ENCODE results near the gene IL17RC. TPM values are rescaled to one million over a fixed set of nuclear protein-coding genes. Genes with fewer than 3 reads are reported as not detected.

Gene IL17RC
- polyA plus RNA-seq, 2 donors: 37.0 to 52.7 TPM

- H3K4me3 ChIP-seq (ENCODE audit: low read depth in 1 of 2, low read length in 2 of 2): no peak overlapping the region
- peaks cover 0 to 29% of the 10 kb centered on the region in 2 donors for H3K36me3 ChIP-seq (ENCODE audit: control insufficient read depth in 2 of 2, insufficient read depth in 2 of 2, low read length in 1 of 2)
- H3K9me3 ChIP-seq (ENCODE audit: control insufficient read depth in 2 of 2, insufficient read depth in 1 of 2, low read depth in 1 of 2, low read length in 1 of 2): no peaks in the 10 kb centered on the region
- no peaks in the 10 kb centered on the region for H3K27me3 ChIP-seq (ENCODE audit: control insufficient read depth in 1 of 2, insufficient read depth in 2 of 2, low read length in 2 of 2)
- H3K4me1 ChIP-seq (ENCODE audit: control insufficient read depth in 2 of 2, insufficient read depth in 2 of 2, low read length in 1 of 2): peaks cover 0 to 8% of the 10 kb centered on the region in 2 donors
- 82 to 86% methylated on average over 4 of the region's 4 CpGs for WGBS, 2 donors
- no peak overlapping the region for H3K27ac ChIP-seq (ENCODE audit: low read depth in 2 of 2, low read length in 1 of 2)
Measured at GRCh38 chr3:9942164-9942563, 25.3 kb downstream of the IL17RC start.

DNA sequence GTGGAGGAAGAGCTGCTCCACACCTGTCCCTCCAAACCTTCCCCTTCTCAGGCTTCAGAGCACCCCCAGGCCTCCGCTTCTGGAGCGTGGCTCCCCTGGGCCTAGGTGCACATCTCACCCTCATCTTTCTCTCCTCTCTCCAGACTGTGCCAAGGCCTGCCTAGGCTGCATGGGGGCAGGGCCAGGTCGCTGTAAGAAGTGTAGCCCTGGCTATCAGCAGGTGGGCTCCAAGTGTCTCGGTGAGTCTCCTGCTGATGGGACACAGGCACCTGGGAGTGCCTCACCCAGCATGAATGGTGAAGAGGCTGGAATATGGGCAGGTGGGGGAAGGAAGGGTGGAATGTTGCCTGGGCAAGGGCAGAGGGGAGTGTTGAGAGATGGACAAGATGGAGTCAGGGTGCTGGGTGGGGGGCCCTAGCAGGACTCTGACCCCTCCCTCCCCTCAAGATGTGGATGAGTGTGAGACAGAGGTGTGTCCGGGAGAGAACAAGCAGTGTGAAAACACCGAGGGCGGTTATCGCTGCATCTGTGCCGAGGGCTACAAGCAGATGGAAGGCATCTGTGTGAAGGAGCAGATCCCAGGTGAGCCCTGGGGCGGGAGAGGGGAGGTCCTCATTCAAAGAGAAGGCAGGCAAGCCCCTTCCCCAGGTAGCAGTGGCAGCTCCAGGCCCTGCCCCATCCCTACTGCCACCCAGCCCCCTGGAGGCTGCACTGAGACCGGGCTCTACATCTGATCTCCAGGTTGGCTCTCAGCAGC is 26.2 kb downstream of the IL17RC start:
- 85 to 88% methylated on average over 10 to 11 of the region's 11 CpGs for WGBS, 2 donors
- no peak overlapping the region for H3K27ac ChIP-seq (ENCODE audit: low read depth in 2 of 2, low read length in 1 of 2)

DNA sequence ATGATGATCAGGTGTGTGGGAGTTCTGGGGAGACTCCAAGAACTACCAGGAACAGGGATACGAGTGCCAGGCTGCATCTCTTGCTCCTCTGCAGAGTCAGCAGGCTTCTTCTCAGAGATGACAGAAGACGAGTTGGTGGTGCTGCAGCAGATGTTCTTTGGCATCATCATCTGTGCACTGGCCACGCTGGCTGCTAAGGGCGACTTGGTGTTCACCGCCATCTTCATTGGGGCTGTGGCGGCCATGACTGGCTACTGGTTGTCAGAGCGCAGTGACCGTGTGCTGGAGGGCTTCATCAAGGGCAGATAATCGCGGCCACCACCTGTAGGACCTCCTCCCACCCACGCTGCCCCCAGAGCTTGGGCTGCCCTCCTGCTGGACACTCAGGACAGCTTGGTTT is 27.4 kb downstream of the IL17RC start:
- WGBS, 2 donors: 88 to 89% methylated on average over 11 of the region's 11 CpGs

More for the DNA sequence above, 26.2 kb downstream of the IL17RC start:
- H3K4me3 ChIP-seq (ENCODE audit: low read depth in 1 of 2, low read length in 2 of 2): no peak overlapping the region
- no peaks in the 10 kb centered on the region for H3K27me3 ChIP-seq (ENCODE audit: control insufficient read depth in 1 of 2, insufficient read depth in 2 of 2, low read length in 2 of 2)
- H3K9me3 ChIP-seq (ENCODE audit: control insufficient read depth in 2 of 2, insufficient read depth in 1 of 2, low read depth in 1 of 2, low read length in 1 of 2): no peaks in the 10 kb centered on the region
- peaks cover 0 to 21% of the 10 kb centered on the region in 2 donors for H3K36me3 ChIP-seq (ENCODE audit: control insufficient read depth in 2 of 2, insufficient read depth in 2 of 2, low read length in 1 of 2)
- peaks cover 0 to 10% of the 10 kb centered on the region in 2 donors for H3K4me1 ChIP-seq (ENCODE audit: control insufficient read depth in 2 of 2, insufficient read depth in 2 of 2, low read length in 1 of 2)

GRCh38 chr3:9945358-9945757 is 28.5 kb downstream of the IL17RC start:
- no peaks in the 10 kb centered on the region for H3K9me3 ChIP-seq (ENCODE audit: control insufficient read depth in 2 of 2, insufficient read depth in 1 of 2, low read depth in 1 of 2, low read length in 1 of 2)
- no peaks in the 10 kb centered on the region for H3K27me3 ChIP-seq (ENCODE audit: control insufficient read depth in 1 of 2, insufficient read depth in 2 of 2, low read length in 2 of 2)
- H3K36me3 ChIP-seq (ENCODE audit: control insufficient read depth in 2 of 2, insufficient read depth in 2 of 2, low read length in 1 of 2): peaks cover 0 to 23% of the 10 kb centered on the region in 2 donors
- peaks cover 0 to 10% of the 10 kb centered on the region in 2 donors for H3K4me1 ChIP-seq (ENCODE audit: control insufficient read depth in 2 of 2, insufficient read depth in 2 of 2, low read length in 1 of 2)
- H3K27ac ChIP-seq (ENCODE audit: low read depth in 2 of 2, low read length in 1 of 2): no peak overlapping the region
- no peak overlapping the region for H3K4me3 ChIP-seq (ENCODE audit: low read depth in 1 of 2, low read length in 2 of 2)
- WGBS, 2 donors: 74 to 75% methylated on average over 10 of the region's 10 CpGs

More for the DNA sequence above, 27.4 kb downstream of the IL17RC start:
- no peak overlapping the region for H3K4me3 ChIP-seq (ENCODE audit: low read depth in 1 of 2, low read length in 2 of 2)
- H3K27me3 ChIP-seq (ENCODE audit: control insufficient read depth in 1 of 2, insufficient read depth in 2 of 2, low read length in 2 of 2): no peaks in the 10 kb centered on the region
- peaks cover 0 to 10% of the 10 kb centered on the region in 2 donors for H3K4me1 ChIP-seq (ENCODE audit: control insufficient read depth in 2 of 2, insufficient read depth in 2 of 2, low read length in 1 of 2)
- no peaks in the 10 kb centered on the region for H3K9me3 ChIP-seq (ENCODE audit: control insufficient read depth in 2 of 2, insufficient read depth in 1 of 2, low read depth in 1 of 2, low read length in 1 of 2)
- peaks cover 0 to 21% of the 10 kb centered on the region in 2 donors for H3K36me3 ChIP-seq (ENCODE audit: control insufficient read depth in 2 of 2, insufficient read depth in 2 of 2, low read length in 1 of 2)
- no peak overlapping the region for H3K27ac ChIP-seq (ENCODE audit: low read depth in 2 of 2, low read length in 1 of 2)

DNA sequence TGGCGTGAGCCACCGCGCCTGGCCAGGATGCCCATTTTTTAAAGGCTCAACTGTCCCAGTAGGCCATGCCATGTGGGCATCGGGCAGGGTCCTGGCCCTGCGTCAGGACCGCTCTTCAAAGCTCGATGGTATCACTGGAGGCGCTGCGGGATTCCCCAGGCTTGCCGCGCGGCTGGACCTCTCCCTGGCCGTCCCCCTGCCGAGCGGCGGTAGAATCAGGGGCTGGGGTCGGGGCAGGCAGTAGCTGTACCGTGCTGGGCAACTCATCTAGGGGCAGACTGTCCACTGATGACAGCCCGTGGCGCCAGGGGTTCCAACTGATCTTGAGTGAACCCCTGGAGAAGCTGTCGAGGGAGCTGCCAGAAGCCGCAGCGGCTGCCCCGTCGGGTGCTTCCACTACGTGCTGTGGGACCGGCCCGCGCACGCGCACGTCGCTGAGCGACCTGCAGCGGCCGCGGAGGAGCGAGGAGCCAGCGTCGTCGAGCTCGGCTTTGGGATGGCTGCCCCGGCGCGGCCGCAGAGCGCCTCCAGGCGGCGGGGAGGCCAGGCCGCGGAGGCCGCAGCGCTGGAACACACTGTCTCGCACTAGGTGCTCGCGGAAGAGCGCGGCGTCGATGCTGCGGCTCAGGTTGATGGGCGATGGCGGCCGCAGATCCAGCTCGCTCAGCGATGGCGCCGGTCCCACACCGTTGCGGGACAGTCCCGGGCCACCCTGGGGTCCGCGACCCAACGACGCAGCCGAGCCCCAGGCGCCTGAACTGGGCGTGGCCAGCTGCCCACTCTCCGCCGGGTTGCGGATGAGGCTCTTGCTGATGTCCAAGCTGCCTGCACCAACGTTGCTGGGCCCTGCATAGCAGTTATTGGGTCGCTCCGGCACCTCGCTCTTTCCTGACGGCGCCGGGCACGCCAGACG is 29.5 kb downstream of the IL17RC start:
- Histone ChIP-seq H3K27ac (ENCODE audit: low read depth in 2 of 2, low read length in 1 of 2) (peak overlapping the region; percentile 71 to 72), H3K4me1 (ENCODE audit: control insufficient read depth in 2 of 2, insufficient read depth in 2 of 2, low read length in 1 of 2) (peaks cover 0 to 10% of the 10 kb centered on the region in 2 donors), H3K4me3 (ENCODE audit: low read depth in 1 of 2, low read length in 2 of 2) (peak overlapping the region; percentile 52 to 57), H3K36me3 (ENCODE audit: control insufficient read depth in 2 of 2, insufficient read depth in 2 of 2, low read length in 1 of 2) (peaks cover 0 to 17% of the 10 kb centered on the region in 2 donors), H3K9me3 (ENCODE audit: control insufficient read depth in 2 of 2, insufficient read depth in 1 of 2, low read depth in 1 of 2, low read length in 1 of 2) (no peaks in the 10 kb centered on the region), H3K27me3 (ENCODE audit: control insufficient read depth in 1 of 2, insufficient read depth in 2 of 2, low read length in 2 of 2) (no peaks in the 10 kb centered on the region)
- 9 to 10% methylated on average over 90 of the region's 90 CpGs for whole genome bisulfite sequencing, 2 donors

- peaks cover 5 to 16% of the 10 kb centered on the region in 2 donors for H3K4me1 ChIP-seq (ENCODE audit: control insufficient read depth in 2 of 2, insufficient read depth in 2 of 2, low read length in 1 of 2)
- no peaks in the 10 kb centered on the region for H3K9me3 ChIP-seq (ENCODE audit: control insufficient read depth in 2 of 2, insufficient read depth in 1 of 2, low read depth in 1 of 2, low read length in 1 of 2)
- peak overlapping the region; percentile 71 to 72 for H3K27ac ChIP-seq (ENCODE audit: low read depth in 2 of 2, low read length in 1 of 2)
- peak overlapping the region; percentile 52 to 57 for H3K4me3 ChIP-seq (ENCODE audit: low read depth in 1 of 2, low read length in 2 of 2)
- peaks cover 0 to 17% of the 10 kb centered on the region in 2 donors for H3K36me3 ChIP-seq (ENCODE audit: control insufficient read depth in 2 of 2, insufficient read depth in 2 of 2, low read length in 1 of 2)
- no peaks in the 10 kb centered on the region for H3K27me3 ChIP-seq (ENCODE audit: control insufficient read depth in 1 of 2, insufficient read depth in 2 of 2, low read length in 2 of 2)
- WGBS, 2 donors: 31 to 32% methylated on average over 76 to 86 of the region's 86 CpGs
Measured at GRCh38 chr3:9947025-9947995, 30.4 kb downstream of the IL17RC start.

DNA sequence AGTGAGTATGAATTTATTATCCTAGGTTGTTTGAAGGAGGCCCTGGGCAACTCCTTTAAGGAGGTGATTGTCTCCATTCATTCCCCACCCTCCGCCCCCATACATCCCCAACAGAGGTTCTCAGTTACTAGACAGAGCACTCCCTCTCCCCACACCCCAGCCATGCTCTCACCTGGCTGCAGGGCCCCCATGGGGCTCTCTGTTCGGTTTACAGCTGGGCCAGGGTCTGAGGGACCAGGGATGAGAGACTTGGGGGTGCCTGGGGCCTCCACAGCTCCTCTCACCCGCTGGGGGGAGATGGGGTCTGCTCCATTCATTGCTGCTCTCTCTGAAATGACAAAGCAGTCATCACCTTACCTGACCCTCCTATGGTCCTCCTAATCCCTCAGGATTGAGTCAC is 31.7 kb downstream of the IL17RC start:
- Histone ChIP-seq H3K4me1 (ENCODE audit: control insufficient read depth in 2 of 2, insufficient read depth in 2 of 2, low read length in 1 of 2) (peaks cover 5 to 17% of the 10 kb centered on the region in 2 donors), H3K9me3 (ENCODE audit: control insufficient read depth in 2 of 2, insufficient read depth in 1 of 2, low read depth in 1 of 2, low read length in 1 of 2) (no peaks in the 10 kb centered on the region)
- 81 to 88% methylated on average over 3 of the region's 3 CpGs for WGBS, 2 donors

GRCh38 chr3:9949115-9949514 is 32.2 kb downstream of the IL17RC start:
- Histone ChIP-seq H3K9me3 (ENCODE audit: control insufficient read depth in 2 of 2, insufficient read depth in 1 of 2, low read depth in 1 of 2, low read length in 1 of 2) (no peaks in the 10 kb centered on the region), H3K27me3 (ENCODE audit: control insufficient read depth in 1 of 2, insufficient read depth in 2 of 2, low read length in 2 of 2) (no peaks in the 10 kb centered on the region), H3K4me3 (ENCODE audit: low read depth in 1 of 2, low read length in 2 of 2) (no peak overlapping the region), H3K27ac (ENCODE audit: low read depth in 2 of 2, low read length in 1 of 2) (no peak overlapping the region), H3K4me1 (ENCODE audit: control insufficient read depth in 2 of 2, insufficient read depth in 2 of 2, low read length in 1 of 2) (peaks cover 5 to 17% of the 10 kb centered on the region in 2 donors), H3K36me3 (ENCODE audit: control insufficient read depth in 2 of 2, insufficient read depth in 2 of 2, low read length in 1 of 2) (peaks cover 0 to 5% of the 10 kb centered on the region in 2 donors)
- whole genome bisulfite sequencing, 2 donors: 95 to 96% methylated on average over 7 of the region's 7 CpGs

More for the DNA sequence above, 31.7 kb downstream of the IL17RC start:
- Histone ChIP-seq H3K36me3 (ENCODE audit: control insufficient read depth in 2 of 2, insufficient read depth in 2 of 2, low read length in 1 of 2) (peaks cover 0 to 11% of the 10 kb centered on the region in 2 donors), H3K4me3 (ENCODE audit: low read depth in 1 of 2, low read length in 2 of 2) (no peak overlapping the region), H3K27ac (ENCODE audit: low read depth in 2 of 2, low read length in 1 of 2) (no peak overlapping the region), H3K27me3 (ENCODE audit: control insufficient read depth in 1 of 2, insufficient read depth in 2 of 2, low read length in 2 of 2) (no peaks in the 10 kb centered on the region)
